Fibroblast of lung (primary cell): ENCODE data around the gene PPP1R11.

Source experiments
- CTCF ChIP-seq, 2 donors: IDR thresholded peaks in 1 of 2; conservative IDR thresholded peaks in 1 of 2; 1 replicate in 1 of 2; 2 replicates in 1 of 2; pipeline ENCODE4 v1.5.1; 2011 to 2012; ENCODE audit warnings: low read length in 2 of 2, control low read depth in 1 of 2, inconsistent platforms in 1 of 2, low read depth in 1 of 2, mild to moderate bottlenecking in 1 of 2
- EZH2 ChIP-seq: IDR thresholded peaks from 2 replicates; pipeline ENCODE4 v1.5.1; 2012; ENCODE audit warnings: low read length, control low read depth, mild to moderate bottlenecking; ENCODE audit errors: missing control alignments

GRCh38 chr6:30112402-30112994 is 45.5 kb downstream of the PPP1R11 start:
- TF ChIP-seq CTCF (conservative IDR thresholded peaks at IDR 0.05 in 1 of 2, IDR thresholded peaks at IDR 0.05 in 1 of 2; ENCODE audit: low read depth in 1 of 2, low read length in 2 of 2) = no peak
- TF ChIP-seq EZH2 = no peak
